ENCODE data around the gene CARHSP1. TPM values are rescaled to one million over a fixed set of nuclear protein-coding genes. Genes with fewer than 3 reads are reported as not detected.
"Not testable (repeated sequence)": the region's sequence is repeated elsewhere in the genome, so short reads cannot be mapped to it uniquely, and the experiment has no call there.

The CARHSP1 gene
- polyA plus RNA-seq, 3 donors, result 32.0 to 60.3 (median 52.0) TPM

DNA sequence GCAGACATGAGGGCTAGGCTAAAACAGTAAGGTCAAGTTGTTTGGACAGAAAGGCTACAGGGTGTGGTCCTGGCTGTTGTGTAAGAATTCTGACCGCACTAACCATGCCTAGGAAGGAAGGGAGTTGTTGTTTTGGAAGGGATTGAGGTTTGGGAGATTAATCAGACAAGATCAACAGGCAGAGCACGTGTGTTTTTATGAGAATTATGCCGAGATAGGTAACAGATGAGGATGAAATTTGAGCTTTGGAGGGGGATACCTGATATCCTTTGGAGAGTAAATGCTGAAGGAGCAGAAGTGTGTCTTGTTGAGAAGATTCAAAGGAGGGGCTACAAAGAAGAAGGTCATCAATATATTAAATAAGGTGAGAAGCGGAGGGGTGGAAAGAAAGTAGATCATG is 26.8 kb downstream of the CARHSP1 start:
- intact Hi-C loops (cut with micrococcal nuclease); DNase-seq; H3K9me3 ChIP-seq (replicated peaks in 1 of 2; ENCODE audit: control insufficient read depth in 1 of 2, insufficient read depth in 1 of 2, low read length in 2 of 2); H3K27me3 Mint-ChIP-seq (ENCODE audit: low read depth in 3 of 3); H3K9me3 Mint-ChIP-seq; H3K27me3 ChIP-seq (ENCODE audit: control insufficient read depth in 2 of 2, insufficient read depth in 2 of 2, low read length in 2 of 2); H2AFZ ChIP-seq (ENCODE audit: insufficient read depth, low read depth, low read length, poor library complexity, severe bottlenecking); H3K4me2 ChIP-seq (replicated peaks; ENCODE audit: extremely low read depth, low read length, poor library complexity, severe bottlenecking); H3K36me3 ChIP-seq (replicated peaks in 1 of 2; ENCODE audit: control insufficient read depth in 1 of 2, insufficient read depth in 2 of 2, low read length in 2 of 2): not testable (repeated sequence)
- peak overlapping the region; percentile 24 to 57 (median 34) for H3K4me3 ChIP-seq (replicated peaks in 1 of 3; ENCODE audit: low read depth in 2 of 3, low read length in 3 of 3)
- Mint-ChIP-seq H3K27ac (peak overlapping the region in 5 of 7 donors; percentile 28 to 73 (median 60)), H3K4me1 (peaks cover 32% of the 10 kb centered on the region), H3K36me3 (peaks cover 30 to 40% of the 10 kb centered on the region in 2 donors), H3K4me3 (peak overlapping the region; percentile 64 to 91)
- 0% methylated on average over 2 of the region's 4 CpGs for WGBS (ENCODE audit: insufficient coverage)
- peaks cover 17% of the 10 kb centered on the region for H4K20me1 ChIP-seq (ENCODE audit: insufficient read depth, low read length)
- H3K4me1 ChIP-seq (ENCODE audit: control insufficient read depth in 1 of 2, insufficient read depth in 2 of 2, low read length in 2 of 2), result peaks cover 8 to 16% of the 10 kb centered on the region in 2 donors
- peak overlapping the region; percentile 4 for H3K9ac ChIP-seq (ENCODE audit: insufficient read depth, low read length, poor library complexity, severe bottlenecking)
- peak overlapping the region in 1 of 2 donors; percentile 51 for H3K27ac ChIP-seq (ENCODE audit: low read depth in 1 of 2, low read length in 2 of 2)
- H3K79me2 ChIP-seq (ENCODE audit: insufficient read depth, low read length), result peaks cover 18% of the 10 kb centered on the region

DNA sequence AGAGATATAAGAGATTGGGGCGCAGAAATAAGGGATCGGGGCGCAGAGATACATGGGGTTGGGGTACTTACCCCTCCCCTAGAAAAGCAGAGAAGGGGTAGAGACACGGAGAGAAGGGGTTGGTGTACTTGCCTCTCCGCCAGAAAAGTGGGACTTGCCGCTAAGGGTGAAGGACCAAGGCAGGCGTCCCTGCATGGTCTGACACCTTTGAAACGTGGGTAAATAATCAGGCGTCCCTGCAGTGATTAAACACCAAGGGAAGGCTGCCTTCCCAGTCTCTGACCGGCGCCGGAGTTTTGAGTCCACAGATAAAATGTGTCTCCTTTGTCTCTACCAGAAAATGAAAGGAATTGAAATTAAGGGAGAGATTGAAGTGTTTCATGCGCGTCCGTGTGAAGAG is 31.2 kb downstream of the CARHSP1 start:
- H3K4me1 ChIP-seq (ENCODE audit: control insufficient read depth in 1 of 2, insufficient read depth in 2 of 2, low read length in 2 of 2), result peaks cover 13 to 22% of the 10 kb centered on the region in 2 donors
- H4K20me1 ChIP-seq (ENCODE audit: insufficient read depth, low read length); H3K9ac ChIP-seq (ENCODE audit: insufficient read depth, low read length, poor library complexity, severe bottlenecking); H3K27me3 ChIP-seq (ENCODE audit: control insufficient read depth in 2 of 2, insufficient read depth in 2 of 2, low read length in 2 of 2); H3K27me3 Mint-ChIP-seq (ENCODE audit: low read depth in 3 of 3); DNase-seq; H3K27ac ChIP-seq (ENCODE audit: low read depth in 1 of 2, low read length in 2 of 2); H2AFZ ChIP-seq (ENCODE audit: insufficient read depth, low read depth, low read length, poor library complexity, severe bottlenecking); H3K9me3 ChIP-seq (replicated peaks in 1 of 2; ENCODE audit: control insufficient read depth in 1 of 2, insufficient read depth in 1 of 2, low read length in 2 of 2); H3K9me3 Mint-ChIP-seq; H3K27ac Mint-ChIP-seq; H3K4me3 ChIP-seq (replicated peaks in 1 of 3; ENCODE audit: low read depth in 2 of 3, low read length in 3 of 3); H3K4me2 ChIP-seq (replicated peaks; ENCODE audit: extremely low read depth, low read length, poor library complexity, severe bottlenecking); H3K4me3 Mint-ChIP-seq; H3K79me2 ChIP-seq (ENCODE audit: insufficient read depth, low read length); H3K36me3 ChIP-seq (replicated peaks in 1 of 2; ENCODE audit: control insufficient read depth in 1 of 2, insufficient read depth in 2 of 2, low read length in 2 of 2); intact Hi-C loops (cut with micrococcal nuclease): not testable (repeated sequence)
- 95% methylated on average over 14 of the region's 15 CpGs for WGBS (ENCODE audit: insufficient coverage)
- peaks cover 17 to 19% of the 10 kb centered on the region in 2 donors for H3K36me3 Mint-ChIP-seq
- H3K4me1 Mint-ChIP-seq, result peaks cover 25% of the 10 kb centered on the region

DNA sequence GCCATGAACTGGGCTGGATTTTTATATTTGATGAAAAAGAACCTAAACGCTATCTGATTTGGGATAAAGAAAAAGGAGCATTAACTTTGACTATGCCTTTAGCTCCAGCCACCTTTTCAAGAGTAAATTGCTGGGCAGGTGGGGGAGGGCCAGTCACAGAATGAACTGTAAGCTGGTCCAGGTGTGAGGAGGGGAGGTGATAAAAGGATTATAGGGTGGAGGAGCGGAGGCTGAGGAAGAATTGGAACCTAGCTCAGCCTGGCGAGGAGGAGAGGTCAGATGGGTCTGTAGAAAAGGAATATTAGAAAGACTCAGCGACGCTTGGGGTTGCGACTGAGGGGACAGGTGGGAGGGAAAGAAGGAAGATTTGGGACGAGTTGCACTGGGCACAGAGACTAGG is 32.0 kb downstream of the CARHSP1 start:
- DNase-seq; intact Hi-C loops (cut with micrococcal nuclease); H3K79me2 ChIP-seq (ENCODE audit: insufficient read depth, low read length); H3K27ac ChIP-seq (ENCODE audit: low read depth in 1 of 2, low read length in 2 of 2); H4K20me1 ChIP-seq (ENCODE audit: insufficient read depth, low read length); H3K4me3 Mint-ChIP-seq; H3K36me3 ChIP-seq (replicated peaks in 1 of 2; ENCODE audit: control insufficient read depth in 1 of 2, insufficient read depth in 2 of 2, low read length in 2 of 2); H3K27me3 Mint-ChIP-seq (ENCODE audit: low read depth in 3 of 3); H3K27ac Mint-ChIP-seq; H3K4me2 ChIP-seq (replicated peaks; ENCODE audit: extremely low read depth, low read length, poor library complexity, severe bottlenecking); H2AFZ ChIP-seq (ENCODE audit: insufficient read depth, low read depth, low read length, poor library complexity, severe bottlenecking); H3K9me3 Mint-ChIP-seq; H3K4me3 ChIP-seq (replicated peaks in 1 of 3; ENCODE audit: low read depth in 2 of 3, low read length in 3 of 3); H3K9ac ChIP-seq (ENCODE audit: insufficient read depth, low read length, poor library complexity, severe bottlenecking); H3K9me3 ChIP-seq (replicated peaks in 1 of 2; ENCODE audit: control insufficient read depth in 1 of 2, insufficient read depth in 1 of 2, low read length in 2 of 2); H3K27me3 ChIP-seq (ENCODE audit: control insufficient read depth in 2 of 2, insufficient read depth in 2 of 2, low read length in 2 of 2): not testable (repeated sequence)
- Mint-ChIP-seq H3K4me1 (peaks cover 19% of the 10 kb centered on the region), H3K36me3 (peaks cover 21 to 22% of the 10 kb centered on the region in 2 donors)
- peaks cover 9 to 14% of the 10 kb centered on the region in 2 donors for H3K4me1 ChIP-seq (ENCODE audit: control insufficient read depth in 1 of 2, insufficient read depth in 2 of 2, low read length in 2 of 2)
- WGBS (ENCODE audit: insufficient coverage), result 100% methylated on average over 2 of the region's 7 CpGs
